ENCODE results near the gene CAPN8.

The CAPN8 gene

DNA sequence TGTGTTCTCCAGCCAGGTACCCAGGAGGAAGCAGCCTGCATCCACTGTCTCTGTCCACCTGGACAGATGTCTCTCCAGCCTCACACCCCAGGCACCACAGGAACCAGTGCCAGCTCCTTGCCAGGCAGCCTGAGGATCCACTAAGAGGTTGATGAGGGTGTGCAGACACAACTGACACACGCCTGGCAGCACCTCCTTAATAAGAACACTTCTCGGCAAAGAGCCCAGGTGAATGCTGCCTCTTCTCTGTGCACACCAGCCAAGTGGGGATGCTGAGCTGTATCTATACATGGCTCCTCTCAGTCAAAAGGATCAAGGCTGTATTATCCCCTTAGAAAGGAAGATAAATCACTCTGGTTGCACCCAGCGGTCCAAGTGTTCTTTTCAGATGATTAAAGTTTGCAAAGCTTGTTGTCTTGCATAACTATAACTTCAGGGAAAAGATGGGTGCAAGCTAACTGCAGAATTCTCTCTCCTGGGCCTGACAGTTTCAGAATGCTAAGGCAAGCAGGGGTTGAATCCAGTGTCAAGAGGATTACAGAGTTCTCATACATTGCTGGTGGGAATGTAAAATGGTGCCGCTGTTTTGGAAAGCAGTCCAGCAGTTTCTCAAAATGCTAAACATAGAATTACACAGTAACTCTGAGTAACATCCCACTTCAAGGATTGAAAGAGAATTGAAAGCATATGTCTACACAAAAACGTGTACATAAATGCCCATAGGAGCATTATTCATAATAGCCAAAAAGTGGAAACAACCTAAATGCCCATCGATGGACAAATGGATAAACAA, 3.7 kb upstream of the CAPN8 start:
- TF ChIP-seq, protein P1, sequence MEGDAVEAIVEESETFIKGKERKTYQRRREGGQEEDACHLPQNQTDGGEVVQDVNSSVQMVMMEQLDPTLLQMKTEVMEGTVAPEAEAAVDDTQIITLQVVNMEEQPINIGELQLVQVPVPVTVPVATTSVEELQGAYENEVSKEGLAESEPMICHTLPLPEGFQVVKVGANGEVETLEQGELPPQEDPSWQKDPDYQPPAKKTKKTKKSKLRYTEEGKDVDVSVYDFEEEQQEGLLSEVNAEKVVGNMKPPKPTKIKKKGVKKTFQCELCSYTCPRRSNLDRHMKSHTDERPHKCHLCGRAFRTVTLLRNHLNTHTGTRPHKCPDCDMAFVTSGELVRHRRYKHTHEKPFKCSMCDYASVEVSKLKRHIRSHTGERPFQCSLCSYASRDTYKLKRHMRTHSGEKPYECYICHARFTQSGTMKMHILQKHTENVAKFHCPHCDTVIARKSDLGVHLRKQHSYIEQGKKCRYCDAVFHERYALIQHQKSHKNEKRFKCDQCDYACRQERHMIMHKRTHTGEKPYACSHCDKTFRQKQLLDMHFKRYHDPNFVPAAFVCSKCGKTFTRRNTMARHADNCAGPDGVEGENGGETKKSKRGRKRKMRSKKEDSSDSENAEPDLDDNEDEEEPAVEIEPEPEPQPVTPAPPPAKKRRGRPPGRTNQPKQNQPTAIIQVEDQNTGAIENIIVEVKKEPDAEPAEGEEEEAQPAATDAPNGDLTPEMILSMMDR (IDR thresholded peaks at IDR 0.05; ENCODE audit: low read depth, low read length, missing control alignments) = no peak
- H3K4me3 ChIP-seq (ENCODE audit: low read depth, low read length) = no peak overlapping the region
- no peak for DNase-seq (ENCODE audit: low read depth)

DNA sequence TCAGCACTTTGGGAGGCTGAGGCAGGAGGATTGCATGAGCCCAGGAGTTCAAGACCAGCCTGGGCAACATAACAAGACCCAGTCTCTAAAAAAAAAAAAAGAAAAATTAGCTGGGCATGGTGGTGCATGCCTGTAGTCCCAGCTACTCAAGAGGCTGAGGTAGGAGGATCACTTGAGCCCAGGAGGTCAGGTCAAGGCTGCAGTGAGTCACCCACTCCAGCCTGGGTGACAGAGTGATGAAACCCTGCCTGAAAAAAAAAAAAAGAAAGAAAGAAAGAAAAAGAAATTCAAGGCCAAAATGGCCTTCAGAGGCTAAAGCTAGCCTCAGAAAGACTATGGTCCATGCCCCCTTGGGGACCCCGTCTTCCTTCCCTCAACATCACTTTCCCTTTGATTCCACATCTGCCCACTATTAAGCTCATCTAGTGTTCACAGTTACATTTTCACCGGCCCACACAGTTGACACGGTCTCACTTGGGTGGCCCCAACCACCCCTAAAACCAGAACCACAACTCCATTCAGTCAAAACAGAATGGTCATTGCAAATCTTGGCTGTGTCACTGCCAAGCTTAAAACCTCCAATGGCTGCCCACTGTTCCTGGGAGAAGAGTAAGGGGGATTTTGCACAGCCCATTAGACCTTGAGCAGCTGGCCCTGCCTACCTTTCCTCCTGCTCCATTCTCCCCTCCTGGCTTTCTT, 2.1 kb upstream of the CAPN8 start:
- H3K4me3 ChIP-seq (ENCODE audit: low read depth, low read length) = no peak overlapping the region
- TF ChIP-seq, protein P1 (IDR thresholded peaks at IDR 0.05; ENCODE audit: low read depth, low read length, missing control alignments) = no peak
- DNase-seq (ENCODE audit: low read depth) = no peak

DNA sequence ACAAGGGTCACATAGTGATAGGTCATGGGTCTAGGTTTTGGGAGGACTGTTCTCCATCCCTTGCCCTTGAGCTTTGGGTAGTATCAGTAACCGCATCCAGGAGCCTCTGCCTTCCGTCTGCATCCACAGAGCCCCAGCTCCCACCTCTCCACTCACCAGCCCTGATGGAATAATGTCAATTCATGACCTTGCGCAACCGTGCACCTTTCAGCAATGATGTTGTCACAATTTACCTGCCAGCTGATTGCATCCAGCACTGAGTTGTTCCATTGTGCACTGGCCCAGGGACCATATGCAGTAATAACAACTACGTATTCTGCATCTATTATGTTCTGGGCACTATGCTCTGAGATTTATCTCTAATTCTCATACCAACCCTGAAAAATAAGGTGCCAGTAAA, 1.4 kb downstream of the CAPN8 start:
- TF ChIP-seq, protein P1 (IDR thresholded peaks at IDR 0.05; ENCODE audit: low read depth, low read length, missing control alignments) = no peak
- H3K4me3 ChIP-seq (ENCODE audit: low read depth, low read length) = no peak overlapping the region
- no peak for DNase-seq (ENCODE audit: low read depth)

DNA sequence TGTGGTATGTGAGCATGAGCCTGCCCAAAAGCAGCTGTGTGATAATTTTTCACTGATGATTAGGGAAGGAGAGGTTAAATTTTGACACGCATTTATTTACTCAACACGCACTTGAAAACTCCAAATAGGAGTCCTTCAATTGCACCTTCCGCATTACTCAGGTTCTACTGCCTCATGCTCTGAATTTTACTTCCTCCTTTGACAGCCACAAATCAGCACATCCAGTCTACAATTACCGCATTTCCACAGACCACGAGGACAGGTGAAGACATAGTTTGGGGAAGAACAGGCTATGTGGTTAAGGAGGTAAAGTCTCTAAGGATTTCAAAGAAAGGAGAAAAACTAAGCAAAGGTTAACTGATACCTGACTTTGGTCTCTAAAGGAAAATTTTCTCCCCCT, 2.6 kb downstream of the CAPN8 start:
- TF ChIP-seq, protein P1 (IDR thresholded peaks at IDR 0.05; ENCODE audit: low read depth, low read length, missing control alignments) = no peak
- H3K4me3 ChIP-seq (ENCODE audit: low read depth, low read length) = no peak overlapping the region
- DNase-seq (ENCODE audit: low read depth) = no peak

DNA sequence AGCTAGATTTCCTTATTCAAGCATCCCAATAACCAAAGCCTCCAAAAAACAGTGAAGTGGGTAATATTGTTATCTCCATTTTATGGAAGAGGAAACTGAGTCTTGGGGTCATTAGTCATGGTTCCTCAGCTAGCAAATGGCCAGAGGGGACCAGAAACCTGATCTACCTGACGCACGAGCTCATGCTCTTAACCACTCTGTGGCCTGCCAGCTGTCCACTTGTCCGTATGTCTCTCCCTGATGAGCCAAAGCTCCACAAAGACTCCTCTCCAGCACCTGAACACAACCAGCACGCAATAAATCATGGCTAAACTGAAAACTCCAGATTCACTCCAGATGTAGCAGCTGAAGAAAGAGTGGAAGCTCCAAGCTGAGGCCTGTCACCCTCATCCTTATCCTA, 5.8 kb downstream of the CAPN8 start:
- no peak for DNase-seq (ENCODE audit: low read depth)
- TF ChIP-seq, protein P1 (IDR thresholded peaks at IDR 0.05; ENCODE audit: low read depth, low read length, missing control alignments) = no peak
- H3K4me3 ChIP-seq (ENCODE audit: low read depth, low read length) = no peak overlapping the region

DNA sequence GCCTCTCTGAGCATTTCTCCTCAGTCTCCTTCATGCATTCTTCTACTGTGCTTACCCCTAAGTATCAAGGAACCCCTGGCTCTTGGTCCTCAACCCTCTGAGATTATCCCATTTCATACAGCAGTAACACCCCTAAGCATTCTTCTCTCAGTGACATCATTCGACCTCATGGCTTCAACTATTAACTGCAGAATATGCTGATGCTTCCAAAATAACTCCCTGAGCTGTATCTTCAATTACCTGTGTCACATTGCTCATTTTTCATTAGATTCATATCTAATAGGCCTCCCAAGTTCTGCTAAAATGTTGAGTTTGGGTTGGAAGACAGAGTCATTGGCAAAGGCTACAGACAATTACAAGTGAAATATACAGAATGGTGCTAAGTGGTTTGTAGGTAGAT, 7.5 kb downstream of the CAPN8 start:
- TF ChIP-seq, protein P1 (IDR thresholded peaks at IDR 0.05; ENCODE audit: low read depth, low read length, missing control alignments) = no peak
- H3K4me3 ChIP-seq (ENCODE audit: low read depth, low read length) = no peak overlapping the region
- no peak for DNase-seq (ENCODE audit: low read depth)
